ENCODE measurements around the gene AJAP1. TPM values are rescaled to one million over a fixed set of nuclear protein-coding genes. Genes with fewer than 3 reads are reported as not detected.

Gene AJAP1
- total and polyA plus RNA-seq, 2 experiments from 2014 or later: not detected

DNA sequence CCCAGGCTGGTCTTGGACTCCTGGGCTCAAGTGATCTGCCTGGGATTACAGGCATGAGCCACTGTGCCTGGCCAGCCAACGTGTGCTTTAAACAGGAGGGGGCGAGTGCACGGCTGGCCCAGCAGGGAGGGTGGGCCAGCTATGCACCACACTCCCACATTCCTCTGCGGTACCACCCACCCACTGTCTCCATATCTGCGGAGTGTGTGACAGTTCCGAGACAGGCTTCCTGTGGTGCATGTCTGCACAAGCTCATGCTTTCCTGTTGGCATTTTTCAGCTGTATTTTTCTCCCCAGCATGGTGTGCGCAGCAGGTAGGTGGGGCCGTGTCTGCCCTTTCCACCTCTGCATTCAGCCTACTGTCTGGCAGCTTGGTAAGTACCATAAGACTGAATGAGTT lies 183.3 kb downstream of the AJAP1 start (continued):
- no peak for TF ChIP-seq POLR2AphosphoS5 (IDR thresholded peaks at IDR 0.05; ENCODE audit: low read depth)

DNA sequence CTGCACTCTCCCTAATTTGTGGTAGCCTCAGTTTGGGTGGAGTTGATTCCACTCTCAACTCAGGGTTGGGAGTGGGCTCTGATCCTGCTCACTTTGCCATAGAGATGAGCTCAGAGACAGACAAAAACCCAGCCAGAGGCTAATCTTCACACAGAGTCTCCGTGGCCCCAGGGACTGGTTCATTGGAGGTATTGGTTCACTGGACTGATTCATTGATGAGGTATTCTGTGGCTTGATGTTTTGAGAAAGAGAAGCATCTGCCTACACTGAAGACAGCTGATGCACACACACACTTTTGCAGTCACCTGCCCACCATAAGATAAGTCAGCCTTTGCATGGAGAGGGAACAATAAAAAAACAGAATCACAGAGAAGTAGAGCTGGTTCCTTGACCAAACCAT lies 183.8 kb downstream of the AJAP1 start:
- H3K79me2 ChIP-seq (replicated peaks; ENCODE audit: insufficient read depth): no peaks in the 10 kb centered on the region
- TF ChIP-seq, protein P1, sequence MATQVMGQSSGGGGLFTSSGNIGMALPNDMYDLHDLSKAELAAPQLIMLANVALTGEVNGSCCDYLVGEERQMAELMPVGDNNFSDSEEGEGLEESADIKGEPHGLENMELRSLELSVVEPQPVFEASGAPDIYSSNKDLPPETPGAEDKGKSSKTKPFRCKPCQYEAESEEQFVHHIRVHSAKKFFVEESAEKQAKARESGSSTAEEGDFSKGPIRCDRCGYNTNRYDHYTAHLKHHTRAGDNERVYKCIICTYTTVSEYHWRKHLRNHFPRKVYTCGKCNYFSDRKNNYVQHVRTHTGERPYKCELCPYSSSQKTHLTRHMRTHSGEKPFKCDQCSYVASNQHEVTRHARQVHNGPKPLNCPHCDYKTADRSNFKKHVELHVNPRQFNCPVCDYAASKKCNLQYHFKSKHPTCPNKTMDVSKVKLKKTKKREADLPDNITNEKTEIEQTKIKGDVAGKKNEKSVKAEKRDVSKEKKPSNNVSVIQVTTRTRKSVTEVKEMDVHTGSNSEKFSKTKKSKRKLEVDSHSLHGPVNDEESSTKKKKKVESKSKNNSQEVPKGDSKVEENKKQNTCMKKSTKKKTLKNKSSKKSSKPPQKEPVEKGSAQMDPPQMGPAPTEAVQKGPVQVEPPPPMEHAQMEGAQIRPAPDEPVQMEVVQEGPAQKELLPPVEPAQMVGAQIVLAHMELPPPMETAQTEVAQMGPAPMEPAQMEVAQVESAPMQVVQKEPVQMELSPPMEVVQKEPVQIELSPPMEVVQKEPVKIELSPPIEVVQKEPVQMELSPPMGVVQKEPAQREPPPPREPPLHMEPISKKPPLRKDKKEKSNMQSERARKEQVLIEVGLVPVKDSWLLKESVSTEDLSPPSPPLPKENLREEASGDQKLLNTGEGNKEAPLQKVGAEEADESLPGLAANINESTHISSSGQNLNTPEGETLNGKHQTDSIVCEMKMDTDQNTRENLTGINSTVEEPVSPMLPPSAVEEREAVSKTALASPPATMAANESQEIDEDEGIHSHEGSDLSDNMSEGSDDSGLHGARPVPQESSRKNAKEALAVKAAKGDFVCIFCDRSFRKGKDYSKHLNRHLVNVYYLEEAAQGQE (IDR thresholded peaks at IDR 0.05; ENCODE audit: unreplicated experiment): no peak
- TF ChIP-seq NANOG (IDR thresholded peaks at IDR 0.05; ENCODE audit: borderline replicate concordance): no peak
- TF ChIP-seq, protein P2, sequence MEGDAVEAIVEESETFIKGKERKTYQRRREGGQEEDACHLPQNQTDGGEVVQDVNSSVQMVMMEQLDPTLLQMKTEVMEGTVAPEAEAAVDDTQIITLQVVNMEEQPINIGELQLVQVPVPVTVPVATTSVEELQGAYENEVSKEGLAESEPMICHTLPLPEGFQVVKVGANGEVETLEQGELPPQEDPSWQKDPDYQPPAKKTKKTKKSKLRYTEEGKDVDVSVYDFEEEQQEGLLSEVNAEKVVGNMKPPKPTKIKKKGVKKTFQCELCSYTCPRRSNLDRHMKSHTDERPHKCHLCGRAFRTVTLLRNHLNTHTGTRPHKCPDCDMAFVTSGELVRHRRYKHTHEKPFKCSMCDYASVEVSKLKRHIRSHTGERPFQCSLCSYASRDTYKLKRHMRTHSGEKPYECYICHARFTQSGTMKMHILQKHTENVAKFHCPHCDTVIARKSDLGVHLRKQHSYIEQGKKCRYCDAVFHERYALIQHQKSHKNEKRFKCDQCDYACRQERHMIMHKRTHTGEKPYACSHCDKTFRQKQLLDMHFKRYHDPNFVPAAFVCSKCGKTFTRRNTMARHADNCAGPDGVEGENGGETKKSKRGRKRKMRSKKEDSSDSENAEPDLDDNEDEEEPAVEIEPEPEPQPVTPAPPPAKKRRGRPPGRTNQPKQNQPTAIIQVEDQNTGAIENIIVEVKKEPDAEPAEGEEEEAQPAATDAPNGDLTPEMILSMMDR (conservative IDR thresholded peaks at IDR 0.05; ENCODE audit: low read depth in 2 of 2): no peak
- no peak for TF ChIP-seq ZNF331 (CRISPR knock-in tag; IDR thresholded peaks at IDR 0.05; ENCODE audit: low read depth)
- TF ChIP-seq JUNB (IDR thresholded peaks at IDR 0.05; ENCODE audit: unreplicated experiment): no peak
- TF ChIP-seq CREB1 (CRISPR knock-in tag; IDR thresholded peaks at IDR 0.05; ENCODE audit: low read depth): no peak
- TF ChIP-seq STAT1 (IDR thresholded peaks at IDR 0.05; ENCODE audit: unreplicated experiment): no peak
- TF ChIP-seq EZH2 (IDR thresholded peaks at IDR 0.05; ENCODE audit: low read depth, unreplicated experiment): no peak
- TF ChIP-seq, protein P3, sequence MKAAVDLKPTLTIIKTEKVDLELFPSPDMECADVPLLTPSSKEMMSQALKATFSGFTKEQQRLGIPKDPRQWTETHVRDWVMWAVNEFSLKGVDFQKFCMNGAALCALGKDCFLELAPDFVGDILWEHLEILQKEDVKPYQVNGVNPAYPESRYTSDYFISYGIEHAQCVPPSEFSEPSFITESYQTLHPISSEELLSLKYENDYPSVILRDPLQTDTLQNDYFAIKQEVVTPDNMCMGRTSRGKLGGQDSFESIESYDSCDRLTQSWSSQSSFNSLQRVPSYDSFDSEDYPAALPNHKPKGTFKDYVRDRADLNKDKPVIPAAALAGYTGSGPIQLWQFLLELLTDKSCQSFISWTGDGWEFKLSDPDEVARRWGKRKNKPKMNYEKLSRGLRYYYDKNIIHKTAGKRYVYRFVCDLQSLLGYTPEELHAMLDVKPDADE (IDR thresholded peaks at IDR 0.05): no peak
- H3K36me3 Mint-ChIP-seq (ENCODE audit: low read depth): peaks cover 18% of the 10 kb centered on the region; the same call in 2 of the 3 replicates
- H3K4me3 ChIP-seq: no peak overlapping the region
- no peaks in the 10 kb centered on the region for H3K9me2 ChIP-seq (ENCODE audit: insufficient read depth)
- no peak overlapping the region for H3K4me2 ChIP-seq
- no peak overlapping the region for H3K4me3 Mint-ChIP-seq
- no peaks in the 10 kb centered on the region for H3K4me1 Mint-ChIP-seq
- no peaks in the 10 kb centered on the region for H3K27me3 Mint-ChIP-seq (ENCODE audit: insufficient read depth, low read depth, poor library complexity)
- H2AFZ ChIP-seq: no peak overlapping the region
- DNase-seq (ENCODE audit: low spot score) (no peak), ATAC-seq (no peak)
- H3K27ac ChIP-seq (ENCODE audit: low read depth): no peak overlapping the region
- no peaks in the 10 kb centered on the region for H3K36me3 ChIP-seq (ENCODE audit: insufficient read depth)
- no peaks in the 10 kb centered on the region for H3F3A ChIP-seq (replicated peaks; ENCODE audit: low read depth)
- no peak overlapping the region for H3K27ac Mint-ChIP-seq
- H3K9me3 Mint-ChIP-seq: peaks cover 30% of the 10 kb centered on the region
- H3K27me3 ChIP-seq (ENCODE audit: insufficient read depth): no peaks in the 10 kb centered on the region
- no peaks in the 10 kb centered on the region for H3K4me1 ChIP-seq (ENCODE audit: insufficient read depth)
- no peaks in the 10 kb centered on the region for H4K20me1 ChIP-seq (replicated peaks; ENCODE audit: insufficient read depth)

Measured in GM23338 (cell line).